Uterus (tissue), 4 donors: ENCODE results near the gene MATN3. TPM values are rescaled to one million over a fixed set of nuclear protein-coding genes. Genes with fewer than 3 reads are reported as not detected.

Experiments used
- DNase-seq, 2 donors: peaks; one replicate each; pipeline ENCODE4 v3.0.0-alpha.2; 2019 to 2020
- H3K27ac ChIP-seq, 2 donors: fragments of 200-600 bp; sonication (generic); 1 replicate in 1 of 2; 2 replicates in 1 of 2; pipeline ENCODE4 v1.5.1; 2016 to 2018
- H3K27me3 ChIP-seq, 2 donors: fragments of 200-600 bp; sonication (generic); one replicate each; pipeline ENCODE4 v1.5.1; 2018 to 2019; ENCODE audit warnings: control low read depth in 1 of 2
- H3K36me3 ChIP-seq, 2 donors: fragments of 200-600 bp; sonication (generic); one replicate each; pipeline ENCODE4 v1.5.1; 2019; ENCODE audit warnings: control low read depth in 1 of 2
- H3K4me1 ChIP-seq, 2 donors: fragments of 200-600 bp; sonication (generic); one replicate each; pipeline ENCODE4 v1.5.1; 2018 to 2019; ENCODE audit warnings: control low read depth in 1 of 2
- H3K4me3 ChIP-seq, 2 donors: fragments of 200-600 bp; sonication (generic); 1 replicate in 1 of 2; 2 replicates in 1 of 2; pipeline ENCODE4 v1.5.1; 2018 to 2019; ENCODE audit warnings: mild to moderate bottlenecking in 1 of 2
- H3K9me3 ChIP-seq, 2 donors: fragments of 200-600 bp; sonication (generic); one replicate each; pipeline ENCODE4 v1.5.1; 2019; ENCODE audit warnings: control low read depth in 1 of 2
- CTCF ChIP-seq, 4 experiments: fragments of 200-600 bp in 2 of 4; fragments of 450-650 bp in 2 of 4; sonication (generic) in 2 of 4; IDR thresholded peaks; one replicate each; pipeline ENCODE4 v1.5.1; 2016 to 2019; ENCODE audit warnings: antibody characterized with exemption in 4 of 4, mild to moderate bottlenecking in 2 of 4, moderate library complexity in 1 of 4
- POLR2A ChIP-seq, 2 donors: fragments of 450-650 bp; IDR thresholded peaks; one replicate each; pipeline ENCODE4 v1.6.1; 2016; ENCODE audit warnings: antibody characterized with exemption in 2 of 2, mild to moderate bottlenecking in 1 of 2, moderate library complexity in 1 of 2
- intact Hi-C: fragments of 100-400 bp; cut with DNase I; formaldehyde crosslinking; loops from one replicate; pipeline ENCODE4 v1.15.1; 2023; ENCODE audit warnings: low total_unique reads
- total RNA-seq, 4 donors: library from RNA; depleted of rRNA in 3 of 4; stranded (reverse); fragments of >200 nt in 3 of 4; gene quantifications; one replicate each; pipeline versions ENCODE4 v1.1.0 to v1.2.4, GENCODE V29; 2014 to 2023
- donor health status: DM: yes; HTN: yes; CAD: no.

The MATN3 gene
- 1 to 10 TPM; 1.2 to 2.1 (median 1.3) TPM for total RNA-seq

GRCh38 chr2:20012282-20013125 is at the start of gene MATN3:
TSS of gene MATN3 (minus strand) at chr2:20012668. CDS start at chr2:20012631, 37 bp downstream.
- DNase-seq = peak; percentile 18 to 27
- H3K36me3 ChIP-seq = no peaks in the 10 kb centered on the region
- H3K4me3 ChIP-seq = peak within 1 kb of the TSS; percentile 43 to 44
- no peaks in the 10 kb centered on the region for H3K9me3 ChIP-seq
- H3K4me1 ChIP-seq = peaks cover 0 to 7% of the 10 kb centered on the region in 2 donors
- no peak for TF ChIP-seq POLR2A (IDR thresholded peaks at IDR 0.05)
- no peak for TF ChIP-seq CTCF (IDR thresholded peaks at IDR 0.05)
- no peaks in the 10 kb centered on the region for H3K27me3 ChIP-seq
- peak within 1 kb of the TSS; percentile 58 to 60 for H3K27ac ChIP-seq
- intact Hi-C loops = loop anchor here (5.0 kb wide), 1 partner anchor 85 kb away; no protein-coding TSS in a partner anchor

GRCh38 chr2:20061940-20062339 is 49.5 kb upstream of the MATN3 start:
- Histone ChIP-seq H3K27ac (peak overlapping the region; percentile 15 to 16), H3K9me3 (no peaks in the 10 kb centered on the region), H3K4me3 (no peak overlapping the region), H3K4me1 (no peaks in the 10 kb centered on the region), H3K27me3 (no peaks in the 10 kb centered on the region), H3K36me3 (no peaks in the 10 kb centered on the region)
- intact Hi-C loops = no loop called here
- TF ChIP-seq CTCF (IDR thresholded peaks at IDR 0.05) (no peak), POLR2A (IDR thresholded peaks at IDR 0.05) (no peak)
- no peak for DNase-seq

GRCh38 chr2:20061476-20061875 is 49.0 kb upstream of the MATN3 start:
- H3K4me3 ChIP-seq = no peak overlapping the region
- H3K27me3 ChIP-seq = no peaks in the 10 kb centered on the region
- no peaks in the 10 kb centered on the region for H3K9me3 ChIP-seq
- no peak overlapping the region for H3K27ac ChIP-seq
- H3K36me3 ChIP-seq = no peaks in the 10 kb centered on the region
- DNase-seq = no peak
- intact Hi-C loops = no loop called here
- no peak for TF ChIP-seq CTCF (IDR thresholded peaks at IDR 0.05)
- TF ChIP-seq POLR2A (IDR thresholded peaks at IDR 0.05) = no peak
- H3K4me1 ChIP-seq = no peaks in the 10 kb centered on the region

- no peak for TF ChIP-seq POLR2A (IDR thresholded peaks at IDR 0.05)
- TF ChIP-seq CTCF (IDR thresholded peaks at IDR 0.05) = no peak
- intact Hi-C loops = no loop called here
- no peaks in the 10 kb centered on the region for H3K9me3 ChIP-seq
- H3K4me1 ChIP-seq = no peaks in the 10 kb centered on the region
- H3K27me3 ChIP-seq = no peaks in the 10 kb centered on the region
- no peak overlapping the region for H3K27ac ChIP-seq
- no peak overlapping the region for H3K4me3 ChIP-seq
- H3K36me3 ChIP-seq = no peaks in the 10 kb centered on the region
- no peak for DNase-seq
These were observed 47.6 kb upstream of the MATN3 start for GRCh38 chr2:20060106-20060505.

- DNase-seq = no peak
- intact Hi-C loops = no loop called here
- no peak overlapping the region for H3K27ac ChIP-seq
- no peak overlapping the region for H3K4me3 ChIP-seq
- H3K36me3 ChIP-seq = no peaks in the 10 kb centered on the region
- H3K9me3 ChIP-seq = no peaks in the 10 kb centered on the region
- no peaks in the 10 kb centered on the region for H3K4me1 ChIP-seq
- TF ChIP-seq CTCF (IDR thresholded peaks at IDR 0.05) (no peak), POLR2A (IDR thresholded peaks at IDR 0.05) (no peak)
- H3K27me3 ChIP-seq = no peaks in the 10 kb centered on the region
These were observed 44.8 kb upstream of the MATN3 start for GRCh38 chr2:20057268-20057667.
